Stimulated activated CD4-positive, alpha-beta T cell treated with anti-CD3 and anti-CD28 coated beads, Interleukin-2, amount 100 ng/mL, for 24 hours (primary cell): ENCODE measurements around the gene PXDN.
"Not testable (repeated sequence)": the region's sequence is repeated elsewhere in the genome, so short reads cannot be mapped to it uniquely, and the experiment has no call there.

Experiments
- DNase-seq, 2 donors: peaks; one replicate each; pipeline ENCODE4 v3.0.0-alpha.2; 2020

PXDN gene

GRCh38 chr2:1740716-1741589 is 3.4 kb downstream of the PXDN start:
- no peak for DNase-seq

- DNase-seq, result no peak
These were observed 4.2 kb downstream of the PXDN start for GRCh38 chr2:1739961-1740715.

- no peak for DNase-seq
These were observed 4.9 kb downstream of the PXDN start for GRCh38 chr2:1739322-1739957.

GRCh38 chr2:1738646-1739302 is 5.5 kb downstream of the PXDN start:
- DNase-seq, result no peak

- no peak for DNase-seq
These were observed 6.2 kb downstream of the PXDN start for GRCh38 chr2:1738163-1738562.

- DNase-seq, result no peak
These were observed 7.3 kb downstream of the PXDN start for GRCh38 chr2:1736997-1737480.

- no peak for DNase-seq
These were observed 8.3 kb downstream of the PXDN start for GRCh38 chr2:1736045-1736444.

- DNase-seq, result not testable (repeated sequence)
These were observed 11.0 kb downstream of the PXDN start for GRCh38 chr2:1733298-1733697.

GRCh38 chr2:1731963-1732768 is 12.1 kb downstream of the PXDN start:
- no peak for DNase-seq

GRCh38 chr2:1731447-1731962 is 12.8 kb downstream of the PXDN start:
- DNase-seq, result no peak

- DNase-seq, result no peak
These were observed 14.0 kb downstream of the PXDN start for GRCh38 chr2:1730015-1730927.

GRCh38 chr2:1729242-1729641 is 15.1 kb downstream of the PXDN start:
- DNase-seq, result no peak

GRCh38 chr2:1728821-1729220 is 15.5 kb downstream of the PXDN start:
- DNase-seq, result no peak

GRCh38 chr2:1727796-1728474 is 16.4 kb downstream of the PXDN start:
- DNase-seq, result no peak

GRCh38 chr2:1727101-1727771 is 17.1 kb downstream of the PXDN start:
- no peak for DNase-seq

GRCh38 chr2:1726558-1726957 is 17.8 kb downstream of the PXDN start:
- DNase-seq, result no peak

- DNase-seq, result not testable (repeated sequence)
These were observed 20.0 kb downstream of the PXDN start for GRCh38 chr2:1724351-1724750.

- DNase-seq, result no peak
These were observed 20.8 kb downstream of the PXDN start for GRCh38 chr2:1723397-1724042.

- DNase-seq, result no peak
These were observed 21.6 kb downstream of the PXDN start for GRCh38 chr2:1722692-1723091.
